Measurements from ENCODE around the gene EEF2KMT. TPM values are rescaled to one million over a fixed set of nuclear protein-coding genes. Genes with fewer than 3 reads are reported as not detected.
"Not testable (repeated sequence)": the region's sequence is repeated elsewhere in the genome, so short reads cannot be mapped to it uniquely, and the experiment has no call there.

EEF2KMT gene
- total and polyA plus RNA-seq, 2 of the 13 experiments (the other 11 are each of a cell fraction or from before 2014, with no cell fraction given): 10.7 to 26.9 TPM

DNA sequence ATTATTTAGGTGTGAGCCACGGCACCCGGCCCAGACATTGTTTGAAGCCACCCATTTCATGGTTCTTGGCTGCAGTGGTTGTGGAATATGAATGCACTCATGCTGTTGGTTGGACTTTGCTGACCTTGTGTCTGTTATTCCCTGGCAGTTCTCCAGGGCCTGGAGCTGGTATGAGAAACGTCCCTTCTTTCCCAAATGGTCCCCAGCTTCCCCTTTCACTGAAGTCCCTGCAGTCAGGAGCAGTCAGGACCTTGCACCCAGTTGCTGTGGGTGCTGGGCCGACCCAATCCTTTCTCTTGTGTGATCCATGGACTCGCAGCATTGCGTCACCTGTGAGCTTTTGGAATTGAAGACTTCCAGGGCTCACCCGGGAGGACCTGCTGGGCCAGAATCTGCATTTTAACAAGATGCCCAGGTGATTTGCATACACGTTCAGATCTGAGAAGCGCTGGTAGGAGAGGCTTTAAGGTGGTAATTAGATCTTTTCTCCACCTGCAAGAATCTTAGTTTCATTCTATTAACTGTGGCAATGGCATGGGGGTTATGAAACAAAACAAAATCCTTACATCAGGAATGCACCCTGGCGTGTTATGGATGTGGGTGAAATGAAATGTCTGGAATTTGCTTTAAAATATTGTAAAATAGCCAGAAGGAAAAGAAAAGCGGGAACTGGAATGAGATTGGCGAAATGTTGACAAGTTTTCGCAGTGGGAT is 37.3 kb upstream of the EEF2KMT start:
- H3K4me2 ChIP-seq (ENCODE audit: low read depth, low read length): peak overlapping the region; percentile 61
- H2AFZ ChIP-seq (ENCODE audit: low read length); H4K20me1 ChIP-seq (ENCODE audit: insufficient read depth, low read length); intact Hi-C loops (cut with micrococcal nuclease; ENCODE audit: unreplicated experiment); in situ Hi-C loops (cut with HindIII; ENCODE audit: extremely low pct_ligation_motif_present, low pct_unique_long_range_greater_than_20kb); H3K79me2 ChIP-seq (ENCODE audit: insufficient read depth, low read length); H3K27me3 ChIP-seq (ENCODE audit: control insufficient read depth in 1 of 2, insufficient read depth in 2 of 2, low read length in 2 of 2); BruUV-seq (replicated peaks); H3K36me3 ChIP-seq (replicated peaks in 1 of 2; ENCODE audit: control insufficient read depth in 1 of 2, insufficient read depth in 2 of 2, low read length in 2 of 2); CTCF ChIA-PET (ENCODE audit: low intra/inter-chr PET ratio, low total read pairs); TF ChIP-seq LCORL (IDR thresholded peaks at IDR 0.05): not testable (repeated sequence)
- peak; percentile 100 for ATAC-seq
- peak; percentile 96 for DNase-seq (ENCODE audit: low spot score)
- POLR2A ChIA-PET: interaction anchor here (0.6 to 1.6 kb wide), 6 partner anchors 9 to 173 kb away, joined by 3 to 18 read pairs (median 4); partner anchors contain the start of genes EEF2KMT and NAGPA
- peak; percentile 80 for FAIRE-seq
- H3K9ac ChIP-seq (ENCODE audit: insufficient read depth, low read depth, low read length): peak overlapping the region; percentile 19; the same call in 1 of the 2 replicates
- peaks cover 60% of the 10 kb centered on the region for H3K4me1 ChIP-seq (ENCODE audit: insufficient read depth, low read length)
- H3K4me3 ChIP-seq (replicated peaks in 1 of 3; ENCODE audit: insufficient read depth in 1 of 3, low read depth in 2 of 3, low read length in 3 of 3): peak overlapping the region in 1 of 3 experiments; percentile 12; a peak in 2 of 6 replicates
- H3K9me3 ChIP-seq (ENCODE audit: low read length): peaks cover 11% of the 10 kb centered on the region; the same call in 1 of the 2 replicates
- H3K27ac ChIP-seq (ENCODE audit: extremely low read length, insufficient read depth, low read length): peak overlapping the region; percentile 73
- WGBS (ENCODE audit: low lambda C conversion rate): 29% methylated on average over 13 of the region's 13 CpGs
- TF ChIP-seq RERE (CRISPR knock-in tag; IDR thresholded peaks at IDR 0.05; ENCODE audit: low read depth): peak; percentile 21; the same call in 1 of the 2 replicates
- TF ChIP-seq SIX1 (CRISPR knock-in tag; IDR thresholded peaks at IDR 0.05; ENCODE audit: borderline replicate concordance): peak; percentile 27; the same call in 1 of the 2 replicates
- peak; percentile 61; the same call in 1 of the 2 replicates for TF ChIP-seq KDM5B (CRISPR knock-in tag; IDR thresholded peaks at IDR 0.05; ENCODE audit: borderline replicate concordance)
- TF ChIP-seq NR2C2 (CRISPR knock-in tag; IDR thresholded peaks at IDR 0.05; ENCODE audit: borderline replicate concordance): peak; percentile 48; the same call in 1 of the 2 replicates
- peak; percentile 69; the same call in 1 of the 2 replicates for TF ChIP-seq KDM2A (CRISPR knock-in tag; IDR thresholded peaks at IDR 0.05; ENCODE audit: borderline replicate concordance, low read depth)
- TF ChIP-seq POLR2A (IDR thresholded peaks at IDR 0.05; ENCODE audit: insufficient read depth in 1 of 2, low read depth in 2 of 2, low read length in 2 of 2): peak in 1 of 2 experiments; percentile 49; a peak in 2 of 4 replicates
- TF ChIP-seq JUND (CRISPR knock-in tag; IDR thresholded peaks at IDR 0.05): peak; percentile 80
- TF ChIP-seq ESRRA (CRISPR knock-in tag; IDR thresholded peaks at IDR 0.05; ENCODE audit: low read depth): peak; percentile 81; the same call in 1 of the 2 replicates
- 0 out of 2 replicates have a peak, but pooled peaks have one; percentile 61 for TF ChIP-seq ZNF543 (CRISPR knock-in tag; IDR thresholded peaks at IDR 0.05)
- TF ChIP-seq JUN (CRISPR knock-in tag; IDR thresholded peaks at IDR 0.05): peak; percentile 59; the same call in 1 of the 2 replicates
- peak; percentile 52 for TF ChIP-seq ZNF121 (CRISPR knock-in tag; IDR thresholded peaks at IDR 0.05)
- peak; percentile 95 for TF ChIP-seq KDM6A (CRISPR knock-in tag; IDR thresholded peaks at IDR 0.05; ENCODE audit: low read depth)
- TF ChIP-seq STAG1 (CRISPR knock-in tag; IDR thresholded peaks at IDR 0.05): 0 out of 2 replicates have a peak, but pooled peaks have one; percentile 29
- TF ChIP-seq PRMT3 (CRISPR knock-in tag; IDR thresholded peaks at IDR 0.05; ENCODE audit: borderline replicate concordance, low read depth): 0 out of 2 replicates have a peak, but pooled peaks have one; percentile 83
- TF ChIP-seq ZNF644 (CRISPR knock-in tag; IDR thresholded peaks at IDR 0.05; ENCODE audit: low read depth): peak; percentile 99
- TF ChIP-seq ZNF552 (CRISPR knock-in tag; IDR thresholded peaks at IDR 0.05; ENCODE audit: borderline replicate concordance): peak; percentile 79; the same call in 1 of the 2 replicates
- peak; percentile 87 for TF ChIP-seq FOXC1 (CRISPR knock-in tag; IDR thresholded peaks at IDR 0.05; ENCODE audit: borderline replicate concordance)
- TF ChIP-seq FOXK1 (CRISPR knock-in tag; IDR thresholded peaks at IDR 0.05; ENCODE audit: borderline replicate concordance, low read depth): peak; percentile 65; the same call in 1 of the 2 replicates
- peak; percentile 100 for TF ChIP-seq LCORL (CRISPR knock-in tag; IDR thresholded peaks at IDR 0.05)
